ENCODE results near the gene SRC.

The SRC gene

DNA sequence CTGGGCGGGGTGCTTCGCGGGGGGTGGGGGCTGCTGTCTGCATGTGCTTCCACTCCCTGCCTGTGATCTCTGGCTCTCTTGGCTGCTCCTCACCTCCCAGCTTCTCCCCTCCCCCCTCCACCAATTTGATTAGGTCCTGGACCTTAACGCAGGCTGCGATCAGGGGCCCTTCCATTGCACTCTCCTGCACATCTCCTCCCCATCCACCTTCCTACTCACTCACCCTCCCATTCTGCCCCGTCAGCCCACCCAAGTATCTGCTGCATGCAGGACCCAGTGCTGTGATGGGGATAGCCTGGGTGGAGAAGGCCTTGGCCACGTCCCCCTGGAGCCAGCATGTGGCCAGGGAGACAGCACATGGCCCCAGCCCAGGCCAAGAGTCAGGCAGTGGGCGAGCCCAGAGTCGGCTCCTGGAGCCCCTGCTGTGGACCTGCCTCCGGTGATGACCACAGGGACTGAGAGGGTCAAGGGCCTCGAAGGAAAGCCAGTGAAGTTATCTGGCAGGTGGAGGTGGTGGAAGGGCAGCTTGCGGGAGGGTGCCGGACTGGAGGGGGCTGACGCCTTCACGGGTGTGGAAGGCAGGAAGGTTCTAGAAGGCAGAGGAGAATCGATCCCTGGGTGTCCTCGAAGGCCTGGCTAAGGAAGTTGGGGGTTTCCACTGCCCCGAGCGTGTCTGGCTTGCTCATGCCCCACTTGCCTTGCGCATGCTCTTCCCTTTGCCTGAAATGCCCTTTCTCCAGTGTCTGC lies 40.7 kb downstream of the SRC start:
- Histone ChIP-seq H3K4me3 (IDR thresholded peaks at IDR 0.05; ENCODE audit: insufficient read depth, low read depth, low read length) (no peak overlapping the region), H3K27ac (no peak overlapping the region), H4K20me1 (ENCODE audit: insufficient read depth) (no peaks in the 10 kb centered on the region), H3K4me2 (no peak overlapping the region), H2AFZ (ENCODE audit: low read depth) (no peak overlapping the region), H3K9ac (no peak overlapping the region), H3K36me3 (ENCODE audit: insufficient read depth) (no peaks in the 10 kb centered on the region), H3K27me3 (ENCODE audit: insufficient read depth, low read depth) (no peaks in the 10 kb centered on the region; the same call in 1 of the 2 replicates), H3K4me1 (ENCODE audit: low read depth, poor library complexity, severe bottlenecking) (no peaks in the 10 kb centered on the region), H3K79me2 (ENCODE audit: insufficient read depth, low read depth) (no peaks in the 10 kb centered on the region)
- TF ChIP-seq, protein P1, sequence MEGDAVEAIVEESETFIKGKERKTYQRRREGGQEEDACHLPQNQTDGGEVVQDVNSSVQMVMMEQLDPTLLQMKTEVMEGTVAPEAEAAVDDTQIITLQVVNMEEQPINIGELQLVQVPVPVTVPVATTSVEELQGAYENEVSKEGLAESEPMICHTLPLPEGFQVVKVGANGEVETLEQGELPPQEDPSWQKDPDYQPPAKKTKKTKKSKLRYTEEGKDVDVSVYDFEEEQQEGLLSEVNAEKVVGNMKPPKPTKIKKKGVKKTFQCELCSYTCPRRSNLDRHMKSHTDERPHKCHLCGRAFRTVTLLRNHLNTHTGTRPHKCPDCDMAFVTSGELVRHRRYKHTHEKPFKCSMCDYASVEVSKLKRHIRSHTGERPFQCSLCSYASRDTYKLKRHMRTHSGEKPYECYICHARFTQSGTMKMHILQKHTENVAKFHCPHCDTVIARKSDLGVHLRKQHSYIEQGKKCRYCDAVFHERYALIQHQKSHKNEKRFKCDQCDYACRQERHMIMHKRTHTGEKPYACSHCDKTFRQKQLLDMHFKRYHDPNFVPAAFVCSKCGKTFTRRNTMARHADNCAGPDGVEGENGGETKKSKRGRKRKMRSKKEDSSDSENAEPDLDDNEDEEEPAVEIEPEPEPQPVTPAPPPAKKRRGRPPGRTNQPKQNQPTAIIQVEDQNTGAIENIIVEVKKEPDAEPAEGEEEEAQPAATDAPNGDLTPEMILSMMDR (conservative IDR thresholded peaks at IDR 0.05; ENCODE audit: low read depth, low read length): no peak

DNA sequence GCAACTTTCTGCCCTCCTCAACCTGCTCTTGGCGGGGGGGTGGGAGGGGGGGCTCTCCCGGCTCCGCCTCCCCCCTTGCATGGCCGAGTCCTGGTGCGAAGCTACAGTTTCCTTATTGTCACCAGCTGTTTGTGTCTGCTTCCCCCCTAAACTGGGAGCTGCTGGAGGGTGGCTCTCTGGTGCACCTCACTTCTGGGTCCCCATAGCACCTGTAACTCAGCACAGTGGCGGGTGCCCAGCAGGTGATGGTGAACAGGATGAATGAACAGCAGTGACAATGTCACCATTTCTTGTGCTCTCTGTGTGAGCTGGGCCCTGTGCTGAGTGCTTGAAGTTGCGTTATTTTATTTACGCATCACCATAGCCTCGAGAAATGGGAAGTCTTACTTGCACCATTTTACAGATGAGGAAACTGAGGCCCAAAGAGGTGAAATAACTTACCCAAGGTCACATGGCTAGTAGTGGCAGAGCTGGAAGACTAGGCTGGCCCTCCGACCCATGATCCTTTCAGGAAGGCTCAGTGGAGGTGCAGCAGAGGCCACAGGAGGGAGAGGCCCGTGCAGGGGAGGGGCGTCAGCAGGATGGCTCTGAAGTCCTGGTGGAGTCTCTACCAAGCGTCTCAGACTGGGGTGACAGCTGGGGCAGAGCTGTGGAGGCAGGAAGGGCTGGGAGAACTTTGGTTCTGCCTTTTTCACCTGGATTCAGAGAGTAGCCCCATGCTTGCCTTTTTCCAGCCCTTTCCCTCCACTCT lies 41.8 kb downstream of the SRC start:
- Histone ChIP-seq H3K27ac (no peak overlapping the region), H3K4me1 (ENCODE audit: low read depth, poor library complexity, severe bottlenecking) (no peaks in the 10 kb centered on the region), H3K4me2 (no peak overlapping the region), H3K4me3 (IDR thresholded peaks at IDR 0.05; ENCODE audit: insufficient read depth, low read depth, low read length) (no peak overlapping the region), H3K9ac (no peak overlapping the region), H3K36me3 (ENCODE audit: insufficient read depth) (no peaks in the 10 kb centered on the region), H4K20me1 (ENCODE audit: insufficient read depth) (no peaks in the 10 kb centered on the region), H2AFZ (ENCODE audit: low read depth) (no peak overlapping the region), H3K79me2 (ENCODE audit: insufficient read depth, low read depth) (no peaks in the 10 kb centered on the region), H3K27me3 (ENCODE audit: insufficient read depth, low read depth) (no peaks in the 10 kb centered on the region; the same call in 1 of the 2 replicates)
- TF ChIP-seq, protein P1 (conservative IDR thresholded peaks at IDR 0.05; ENCODE audit: low read depth, low read length): no peak

DNA sequence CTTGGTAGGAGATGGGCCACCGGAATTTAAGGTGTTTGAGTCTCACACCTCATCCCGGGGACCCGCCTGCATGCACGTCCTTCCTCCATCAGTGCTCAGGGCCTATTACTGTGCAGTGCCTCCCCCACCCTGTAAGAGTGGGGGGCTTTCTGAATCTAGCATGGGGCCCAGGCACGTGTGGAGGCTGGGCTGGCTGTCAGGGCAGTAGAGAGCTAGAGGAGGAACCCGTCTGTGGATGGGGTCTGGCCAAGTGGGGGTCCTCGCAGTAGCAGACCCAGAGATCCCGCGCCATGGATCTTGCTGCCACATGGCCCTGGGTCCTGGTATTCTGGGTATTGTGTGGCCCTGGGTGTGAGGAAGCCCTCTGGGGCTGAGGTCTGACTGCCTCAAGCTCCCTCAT lies 42.9 kb downstream of the SRC start:
- H3K27ac ChIP-seq: no peak overlapping the region

DNA sequence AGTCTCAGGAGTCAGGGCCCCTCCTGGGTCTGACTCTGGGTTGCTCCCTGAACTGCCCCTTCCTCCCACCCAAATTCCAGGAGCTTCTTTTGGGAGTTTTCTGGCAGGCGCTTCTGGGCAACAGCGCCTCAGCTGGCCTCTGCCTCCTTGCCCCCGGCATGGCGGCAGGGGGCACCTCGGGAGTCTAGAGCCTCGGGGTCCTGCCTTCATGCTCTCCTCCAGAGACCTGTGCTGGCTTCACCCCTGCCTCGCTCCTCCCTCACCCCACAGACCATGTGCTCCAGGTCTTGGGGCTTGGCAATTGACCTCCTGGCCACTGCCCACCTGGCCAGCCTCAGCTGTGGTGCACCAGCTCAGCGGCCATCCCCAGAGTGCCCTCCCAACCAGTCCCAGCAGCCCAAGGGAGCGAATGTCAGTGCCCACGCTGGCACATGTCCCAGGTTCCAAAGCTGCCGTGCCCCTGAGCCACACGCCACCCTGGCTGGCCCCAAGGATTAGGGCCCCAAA lies 43.4 kb downstream of the SRC start:
- Histone ChIP-seq H3K4me2 (no peak overlapping the region), H3K27me3 (ENCODE audit: insufficient read depth, low read depth) (peaks cover 3% of the 10 kb centered on the region; the same call in 1 of the 2 replicates), H3K4me1 (ENCODE audit: low read depth, poor library complexity, severe bottlenecking) (no peaks in the 10 kb centered on the region), H3K9ac (no peak overlapping the region), H3K4me3 (IDR thresholded peaks at IDR 0.05; ENCODE audit: insufficient read depth, low read depth, low read length) (no peak overlapping the region), H3K79me2 (ENCODE audit: insufficient read depth, low read depth) (no peaks in the 10 kb centered on the region), H3K36me3 (ENCODE audit: insufficient read depth) (no peaks in the 10 kb centered on the region), H4K20me1 (ENCODE audit: insufficient read depth) (no peaks in the 10 kb centered on the region), H3K27ac (no peak overlapping the region), H2AFZ (ENCODE audit: low read depth) (no peak overlapping the region)
- TF ChIP-seq, protein P1 (conservative IDR thresholded peaks at IDR 0.05; ENCODE audit: low read depth, low read length): no peak

More for the DNA sequence above, 42.9 kb downstream of the SRC start:
- Histone ChIP-seq H4K20me1 (ENCODE audit: insufficient read depth) (no peaks in the 10 kb centered on the region), H3K4me3 (IDR thresholded peaks at IDR 0.05; ENCODE audit: insufficient read depth, low read depth, low read length) (no peak overlapping the region), H2AFZ (ENCODE audit: low read depth) (no peak overlapping the region), H3K4me1 (ENCODE audit: low read depth, poor library complexity, severe bottlenecking) (no peaks in the 10 kb centered on the region), H3K36me3 (ENCODE audit: insufficient read depth) (no peaks in the 10 kb centered on the region), H3K4me2 (no peak overlapping the region), H3K79me2 (ENCODE audit: insufficient read depth, low read depth) (no peaks in the 10 kb centered on the region), H3K9ac (no peak overlapping the region), H3K27me3 (ENCODE audit: insufficient read depth, low read depth) (no peaks in the 10 kb centered on the region; the same call in 1 of the 2 replicates)
- TF ChIP-seq, protein P1 (conservative IDR thresholded peaks at IDR 0.05; ENCODE audit: low read depth, low read length): no peak

All from KMS-11 (cell line).